ENCODE data around the gene TM2D1.

Gene TM2D1

GRCh38 chr1:61644303-61644702 is 80.6 kb downstream of the TM2D1 start:
- DNase-seq (ENCODE audit: low spot score): no peak

- no peak for DNase-seq (ENCODE audit: low spot score)
These were observed 82.3 kb downstream of the TM2D1 start for GRCh38 chr1:61642475-61643232.

DNA sequence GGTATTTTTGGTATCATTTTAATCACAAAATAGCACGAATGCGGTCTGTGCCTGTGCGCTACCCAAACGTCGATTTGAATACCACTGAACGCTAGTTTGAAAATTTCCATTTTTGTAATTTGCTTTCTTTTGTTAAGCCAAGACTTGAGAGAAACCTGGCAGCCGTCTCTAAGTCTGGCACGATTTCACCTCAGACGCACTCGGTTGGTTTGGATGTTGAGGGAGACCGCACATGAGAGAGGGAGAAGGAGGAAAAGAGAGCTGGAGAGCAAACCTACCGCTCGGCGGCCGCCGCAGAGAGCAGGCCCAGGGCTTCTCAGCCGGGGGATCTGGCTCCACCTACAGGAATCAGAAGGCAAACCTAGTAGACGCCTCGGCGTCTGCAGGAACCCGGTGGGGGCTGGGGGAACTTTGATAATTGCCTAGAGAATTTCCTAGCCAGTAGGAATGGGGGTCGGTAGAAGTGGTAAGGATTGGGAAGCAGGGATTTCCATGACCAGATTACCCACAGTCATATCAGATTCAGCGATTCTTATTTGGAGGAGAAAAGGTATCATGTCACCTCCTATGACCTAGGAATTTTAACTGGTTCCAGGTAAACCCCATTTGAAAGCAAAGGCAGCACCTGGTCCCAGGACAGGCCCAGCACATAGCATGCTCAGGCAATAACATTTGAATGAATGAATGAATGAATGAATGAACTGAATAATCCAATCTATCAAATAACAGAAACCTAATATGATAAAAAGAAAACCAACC is 83.2 kb downstream of the TM2D1 start:
- peak; percentile 74 for DNase-seq (ENCODE audit: low spot score)

DNA sequence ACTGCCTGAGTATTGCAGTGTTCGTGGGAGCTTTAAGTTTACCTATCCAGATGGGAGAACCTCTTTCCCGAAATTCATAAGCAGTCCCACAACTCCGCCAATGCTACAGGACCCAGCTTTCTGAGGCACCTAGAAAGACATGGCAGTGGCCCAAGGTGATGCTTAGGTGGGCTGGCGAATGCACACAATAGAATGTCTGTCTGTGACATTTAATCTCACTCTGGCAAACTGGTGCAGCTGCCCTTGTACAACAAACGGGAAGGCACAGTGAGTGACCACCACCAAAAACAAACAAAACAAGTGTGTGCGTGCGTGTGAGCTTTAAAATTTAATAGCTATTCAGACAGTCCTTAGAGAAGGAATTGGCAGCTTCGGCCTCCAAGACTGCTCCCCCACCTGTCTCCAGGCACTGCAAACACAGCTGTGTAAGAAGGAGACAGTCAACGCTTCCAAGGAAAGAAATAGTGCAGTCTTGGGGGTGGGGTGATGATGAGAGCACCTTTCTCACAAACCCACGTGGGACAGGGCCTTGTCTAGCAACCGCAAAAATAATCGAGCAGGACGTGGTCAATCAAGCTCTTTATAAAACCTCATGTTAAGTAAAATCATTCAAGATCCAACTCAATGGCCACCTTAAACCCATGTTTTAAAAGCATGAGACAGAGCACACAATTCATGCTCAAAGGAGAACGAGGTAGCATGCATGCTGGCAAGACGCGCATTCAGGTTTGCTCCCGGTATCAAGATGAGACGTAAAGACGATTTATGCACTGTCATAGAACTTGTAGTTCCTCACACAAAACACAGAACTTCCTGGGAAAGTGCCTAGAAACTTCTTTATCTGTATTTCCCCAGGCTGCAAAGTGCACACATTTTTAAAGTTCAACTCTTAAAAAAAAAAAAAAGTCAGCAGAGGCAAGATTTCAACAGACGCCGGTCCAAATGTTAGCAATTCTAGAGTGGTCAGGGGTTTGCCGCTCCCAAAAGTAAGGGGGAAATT is 84.1 kb downstream of the TM2D1 start:
- no peak for DNase-seq (ENCODE audit: low spot score)

DNA sequence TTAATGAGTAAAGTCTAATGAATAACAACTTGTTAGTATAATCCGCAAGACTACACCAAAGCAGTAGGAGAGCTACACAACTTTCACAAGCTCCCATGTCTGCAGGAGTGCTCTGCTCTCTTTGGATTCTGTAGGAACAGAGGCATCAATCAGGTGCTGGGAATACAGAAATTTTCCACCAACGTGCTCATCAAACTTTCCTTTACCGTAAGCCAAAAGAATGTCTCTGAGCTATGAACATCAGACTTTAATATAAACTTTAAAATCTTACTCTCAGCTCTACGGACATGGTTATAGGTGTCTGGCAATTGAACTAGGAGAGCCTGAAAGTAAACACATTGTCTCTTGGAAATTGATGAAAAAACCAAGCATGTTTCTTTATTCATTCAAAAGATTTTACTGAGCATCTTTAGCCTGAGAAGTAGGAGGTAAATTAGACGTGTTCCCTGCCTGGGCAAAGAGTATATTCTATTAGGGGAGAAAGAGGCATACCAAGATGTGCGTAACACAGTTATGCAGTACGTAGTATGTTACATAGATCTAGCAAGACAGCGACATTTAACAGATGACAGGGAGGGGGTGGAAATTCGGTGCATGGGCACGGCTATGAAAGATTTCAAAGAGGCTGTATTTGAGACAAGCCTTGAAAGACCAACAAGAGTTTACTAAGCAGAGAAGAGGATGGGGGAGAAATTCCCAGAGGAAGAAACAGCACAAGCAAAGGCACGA is 85.2 kb downstream of the TM2D1 start:
- DNase-seq (ENCODE audit: low spot score): no peak

DNA sequence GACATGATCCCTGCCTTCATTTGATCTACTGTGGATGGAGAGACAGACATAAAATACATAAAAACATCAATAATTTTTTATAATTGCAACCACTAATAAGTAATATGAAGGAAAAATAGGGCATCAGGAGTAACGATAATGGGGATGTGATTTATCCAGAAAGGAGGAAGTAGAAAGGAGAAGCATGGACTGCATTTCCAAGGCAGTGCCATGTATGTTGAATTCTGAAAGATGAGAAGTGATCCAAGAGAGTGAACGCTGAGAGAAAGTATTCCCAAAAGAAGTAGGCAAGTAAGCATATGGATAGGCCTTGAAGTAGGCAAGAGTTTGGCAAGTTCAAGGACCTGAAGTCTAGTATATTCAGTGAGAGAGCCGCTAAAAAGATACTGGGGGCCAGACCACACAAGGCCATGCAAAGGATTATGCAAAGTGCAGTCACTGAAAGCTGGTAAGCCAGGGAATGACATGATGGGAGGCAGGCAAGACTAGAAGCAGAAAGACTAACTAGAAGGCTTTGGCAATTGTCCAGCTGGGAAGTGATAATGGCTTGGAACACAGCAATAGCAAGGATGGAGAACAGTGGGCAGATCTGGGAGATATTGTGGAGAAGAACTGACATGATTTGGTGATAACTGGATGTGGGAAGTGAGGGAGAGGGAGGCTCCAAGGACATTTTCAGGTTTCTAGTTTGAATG is 85.9 kb downstream of the TM2D1 start:
- DNase-seq (ENCODE audit: low spot score): no peak

DNA sequence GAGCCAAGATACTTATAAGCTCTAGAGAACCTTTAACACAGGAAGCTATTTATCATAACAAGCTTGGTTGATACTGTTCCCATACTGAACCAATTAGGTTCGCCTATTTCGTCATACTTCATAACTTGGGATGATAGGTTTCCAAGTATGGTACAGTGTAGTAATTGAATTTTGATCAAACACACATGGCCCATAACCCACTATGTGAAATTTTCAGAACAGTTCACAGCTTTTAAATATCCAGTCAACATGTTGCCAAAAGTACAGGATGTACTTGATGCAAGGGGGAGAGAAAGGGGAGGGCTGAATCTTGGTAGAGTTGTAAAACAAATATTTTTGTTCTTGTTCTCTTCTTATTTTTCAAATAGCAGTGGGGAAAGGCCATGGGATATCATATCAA is 86.6 kb downstream of the TM2D1 start:
- no peak for DNase-seq (ENCODE audit: low spot score)

DNA sequence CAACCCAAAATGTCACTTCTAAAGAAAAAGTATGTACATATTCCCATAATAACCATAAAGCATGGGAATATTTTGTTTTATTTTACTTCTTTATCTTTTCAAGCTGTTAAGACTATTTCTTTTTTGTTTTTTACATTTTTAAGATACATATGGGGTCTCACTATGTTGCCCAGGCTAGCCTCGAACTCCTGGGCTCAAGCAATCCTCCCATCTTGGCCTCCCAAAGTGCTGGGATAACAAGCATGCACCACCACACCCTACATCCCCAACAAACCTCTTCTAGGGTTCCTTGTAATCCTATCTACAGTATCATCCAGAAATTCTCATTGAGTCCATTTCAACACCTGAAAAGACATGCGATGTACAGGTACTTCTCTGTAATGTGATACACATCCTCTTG is 87.5 kb downstream of the TM2D1 start:
- DNase-seq (ENCODE audit: low spot score): no peak

- DNase-seq (ENCODE audit: low spot score): no peak
These were observed 88.1 kb downstream of the TM2D1 start for GRCh38 chr1:61636814-61637213.

- DNase-seq (ENCODE audit: low spot score): no peak
These were observed 88.6 kb downstream of the TM2D1 start for GRCh38 chr1:61636376-61636775.

- DNase-seq (ENCODE audit: low spot score): no peak
These were observed 89.4 kb downstream of the TM2D1 start for GRCh38 chr1:61635557-61635956.

DNA sequence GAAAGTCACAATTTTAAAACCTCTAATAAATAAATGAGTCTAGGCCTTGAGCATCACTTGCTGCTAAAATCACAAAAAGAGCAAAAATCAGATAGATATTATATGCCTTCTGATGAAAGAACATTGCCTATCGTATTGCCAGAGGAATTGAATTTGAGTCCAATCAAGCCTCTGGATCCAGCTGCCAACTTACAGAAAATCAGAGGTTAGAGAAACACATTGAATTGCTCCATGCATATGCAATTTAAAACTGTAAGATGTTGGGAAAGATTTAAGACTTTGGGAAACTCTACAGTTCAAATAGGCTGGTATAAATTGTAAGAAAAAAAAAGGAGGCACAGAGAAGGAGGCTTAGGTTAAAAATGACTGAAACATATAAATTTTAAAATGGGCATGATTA is 93.5 kb downstream of the TM2D1 start:
- no peak for DNase-seq (ENCODE audit: low spot score)
